ENCODE data around the gene PPP1R14C.
"Not testable (repeated sequence)": the region's sequence is repeated elsewhere in the genome, so short reads cannot be mapped to it uniquely, and the experiment has no call there.

PPP1R14C gene

DNA sequence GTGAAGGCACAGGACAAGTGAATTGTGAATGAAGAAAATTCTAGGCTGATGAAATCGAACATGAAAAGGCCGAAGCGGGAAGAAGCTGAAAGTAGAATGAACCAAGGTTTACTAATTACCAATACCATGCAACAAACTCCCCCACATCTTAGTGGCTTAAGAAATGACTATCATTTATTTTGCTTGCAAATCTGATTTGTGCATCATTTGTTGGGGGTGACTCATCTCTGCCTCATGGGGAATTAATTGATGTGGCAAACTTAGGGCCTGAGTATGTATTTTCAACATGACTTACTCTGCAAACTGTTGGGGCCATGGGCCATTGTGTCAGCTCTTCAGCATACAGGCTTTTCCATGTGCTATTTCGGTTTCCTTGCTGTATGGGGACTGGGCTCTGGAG lies 26.8 kb downstream of the PPP1R14C start:
- peak; percentile 78 to 85 for ATAC-seq

DNA sequence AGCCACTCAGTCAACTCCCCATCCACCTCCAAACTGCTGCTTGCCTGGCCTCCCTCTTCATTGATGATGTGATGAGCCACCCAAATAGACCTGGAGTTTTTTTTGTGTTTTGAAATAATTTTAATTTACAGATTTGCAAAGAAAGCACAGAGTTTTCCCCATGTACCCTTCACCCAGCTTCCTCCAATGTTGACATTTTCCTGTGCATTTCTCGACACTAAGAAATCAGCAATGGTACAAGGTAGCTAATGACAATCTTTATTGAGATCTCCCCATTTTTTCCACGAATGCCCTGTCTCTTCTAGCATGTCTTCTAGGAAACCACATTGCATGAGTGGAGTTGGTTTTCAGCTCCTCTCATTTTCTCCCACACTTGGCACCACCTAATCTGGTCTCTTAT lies 30.1 kb downstream of the PPP1R14C start:
- ATAC-seq: no peak

DNA sequence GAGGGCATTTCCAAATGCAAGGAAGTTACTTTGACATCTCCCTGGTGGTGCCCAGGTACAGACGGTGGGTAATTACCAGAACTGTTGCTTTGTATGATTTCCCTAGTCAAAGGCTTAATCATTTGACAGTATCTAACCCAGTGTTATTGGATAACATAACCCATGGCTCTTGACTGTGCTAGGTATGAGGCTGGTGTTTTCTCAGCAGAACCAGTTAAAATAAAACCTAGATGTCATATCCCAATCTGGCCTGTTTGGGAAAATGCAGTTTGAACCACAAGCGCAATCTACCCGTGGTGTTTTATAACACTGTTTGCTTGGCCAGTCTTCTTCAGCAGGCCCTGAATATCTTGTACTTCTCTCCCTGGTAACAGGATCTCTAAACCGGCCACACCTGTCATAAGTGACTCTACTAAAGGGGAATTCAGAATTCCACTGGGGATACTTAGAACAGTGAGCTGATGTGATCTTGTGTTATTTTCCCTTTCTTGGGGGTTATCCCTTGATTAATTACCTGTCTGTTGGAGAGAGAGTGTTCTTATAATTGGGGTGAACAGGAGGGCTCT lies 32.8 kb downstream of the PPP1R14C start:
- ATAC-seq: no peak

DNA sequence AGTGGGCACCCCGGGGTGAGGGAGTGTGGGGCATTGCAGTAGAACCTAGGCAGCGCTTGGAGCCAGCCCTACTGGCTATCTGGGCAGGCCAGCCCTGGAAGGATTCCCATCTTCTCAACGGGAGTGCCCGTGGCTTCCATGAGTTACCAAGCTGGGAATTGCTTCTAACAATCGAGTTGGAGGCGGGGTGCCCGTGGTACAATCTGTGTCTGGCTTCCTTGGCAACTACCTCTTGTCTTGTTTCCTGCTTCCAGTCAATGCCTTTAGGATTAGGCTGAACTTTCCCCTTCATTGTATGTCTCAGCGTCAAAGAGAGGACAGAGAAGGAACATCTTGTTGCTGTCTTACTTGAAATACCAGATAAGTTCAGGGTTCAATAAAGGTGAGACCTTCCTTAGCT lies 33.3 kb downstream of the PPP1R14C start:
- ATAC-seq: no peak

DNA sequence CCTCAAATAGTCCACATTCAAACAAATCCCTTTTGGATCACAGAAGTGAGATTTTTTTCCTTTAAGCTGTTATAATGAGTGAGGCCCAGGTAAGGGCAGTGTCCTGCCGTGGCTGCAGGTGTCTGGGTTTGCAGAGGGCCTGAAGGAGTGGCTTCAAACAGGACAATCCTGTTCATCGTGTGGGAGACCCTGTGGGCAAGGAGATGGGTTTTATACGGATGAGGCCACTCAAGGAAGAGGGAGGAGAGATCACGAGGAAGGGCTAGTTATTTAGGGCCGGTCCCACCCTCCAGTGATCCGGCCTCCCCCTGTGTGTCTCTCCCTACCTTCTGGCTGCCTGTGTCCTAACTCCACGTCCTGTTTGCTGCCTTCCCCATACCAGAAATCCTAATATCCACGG lies 33.8 kb downstream of the PPP1R14C start:
- no peak for ATAC-seq

DNA sequence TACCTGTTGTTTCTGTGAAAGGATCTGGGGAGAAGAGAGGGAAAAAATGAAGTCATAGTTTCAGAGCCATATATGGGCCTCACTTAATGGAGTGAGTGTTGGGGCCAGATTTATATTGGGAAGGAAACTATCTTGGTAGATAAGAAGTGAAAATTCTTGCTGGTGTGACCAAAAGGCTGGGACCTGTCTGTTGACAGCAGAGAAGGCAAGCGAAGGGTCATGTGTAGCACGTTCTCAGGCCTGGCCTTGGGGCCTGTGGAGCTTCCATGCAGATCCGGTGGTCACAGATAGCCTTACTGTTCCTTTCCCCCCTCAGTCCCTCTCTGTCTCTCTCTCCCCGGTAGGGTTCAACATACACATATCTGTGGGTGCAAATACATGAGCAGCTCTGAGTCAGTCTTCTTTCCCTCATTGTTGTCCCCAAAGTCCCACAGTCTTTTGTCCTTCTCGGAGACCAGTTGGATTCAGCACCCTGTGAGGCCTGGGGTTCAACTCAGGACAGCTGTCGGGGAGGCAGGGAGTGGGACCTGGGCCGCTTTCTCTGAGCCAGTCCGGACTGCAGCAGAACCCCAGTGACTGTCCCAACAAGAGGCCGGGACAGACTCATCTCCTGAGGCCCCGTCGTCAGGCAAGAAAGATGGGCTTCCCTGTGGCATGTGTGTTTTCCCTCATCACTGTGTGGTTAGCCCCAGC lies 34.6 kb downstream of the PPP1R14C start:
- ATAC-seq: no peak

DNA sequence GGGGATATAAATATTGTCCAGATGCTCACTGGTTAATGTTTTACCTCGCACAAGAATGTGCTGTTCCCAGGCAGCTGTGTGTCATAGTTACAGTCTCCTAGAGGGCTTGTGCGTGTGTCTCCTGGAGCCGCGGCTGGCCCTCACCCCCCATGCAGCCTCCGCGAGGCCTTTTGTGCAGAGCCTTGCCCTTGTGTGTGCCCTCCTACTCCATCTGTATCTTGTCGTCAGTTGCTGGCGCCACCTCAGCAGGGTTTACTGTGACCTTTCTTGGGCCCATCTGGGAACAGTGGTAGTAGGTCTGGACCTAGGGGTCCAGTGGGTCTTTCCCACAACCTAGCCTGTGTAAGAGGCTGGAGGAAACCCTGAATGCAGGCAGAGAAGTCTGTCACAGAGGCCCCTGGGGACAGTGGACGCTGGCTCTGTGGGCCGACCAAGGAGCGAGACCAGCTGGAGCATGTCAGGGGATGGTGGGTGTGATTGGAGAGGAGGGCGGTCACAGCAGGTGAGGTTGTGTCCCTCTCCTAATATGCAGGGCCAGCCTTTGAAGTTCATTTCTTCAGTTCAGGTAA lies 35.2 kb downstream of the PPP1R14C start:
- ATAC-seq: no peak

DNA sequence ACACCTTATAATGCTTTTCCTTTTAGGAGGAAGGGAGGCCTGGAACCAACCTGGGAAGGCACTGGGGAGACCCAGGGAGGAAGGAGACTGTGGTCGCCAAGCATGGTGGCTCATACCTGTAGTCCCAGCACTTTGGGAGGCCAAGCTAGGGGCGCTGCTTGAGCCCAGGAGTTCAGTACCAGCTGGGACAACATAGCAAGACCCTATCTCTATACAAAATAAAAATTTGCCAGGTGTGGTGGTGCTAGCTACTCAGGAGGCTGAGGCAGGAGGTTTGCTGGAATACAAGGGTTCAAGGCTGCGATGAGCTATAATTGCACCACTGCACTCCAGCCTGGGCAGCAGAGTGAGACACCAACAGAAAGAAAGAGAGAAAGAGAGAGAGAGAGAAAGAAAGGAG lies 36.2 kb downstream of the PPP1R14C start:
- ATAC-seq: no peak

DNA sequence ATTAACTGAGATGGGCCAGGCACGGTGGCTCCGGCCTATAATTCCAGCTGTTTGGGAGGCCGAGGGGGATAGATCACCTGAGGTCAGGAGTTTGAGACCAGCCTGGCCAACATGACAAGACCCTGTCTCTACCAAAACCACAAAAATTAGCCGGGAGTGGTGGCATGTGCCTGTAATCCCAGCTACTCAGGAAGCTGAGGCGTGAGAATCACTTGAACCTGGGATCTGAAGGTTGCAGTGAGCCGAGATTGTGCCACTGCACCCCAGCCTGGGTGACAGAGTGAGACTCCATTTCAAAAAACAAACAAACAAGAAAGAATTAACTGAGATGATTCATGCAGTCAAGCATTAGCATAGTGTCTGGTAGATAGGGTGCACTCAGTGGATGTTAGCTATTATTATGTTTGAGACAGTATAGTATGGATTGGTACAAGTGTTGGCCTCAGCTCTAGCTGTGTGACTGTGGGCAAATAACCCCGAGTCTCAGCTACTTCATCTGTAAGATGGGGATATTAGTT lies 37.1 kb downstream of the PPP1R14C start:
- not testable (repeated sequence) for ATAC-seq

DNA sequence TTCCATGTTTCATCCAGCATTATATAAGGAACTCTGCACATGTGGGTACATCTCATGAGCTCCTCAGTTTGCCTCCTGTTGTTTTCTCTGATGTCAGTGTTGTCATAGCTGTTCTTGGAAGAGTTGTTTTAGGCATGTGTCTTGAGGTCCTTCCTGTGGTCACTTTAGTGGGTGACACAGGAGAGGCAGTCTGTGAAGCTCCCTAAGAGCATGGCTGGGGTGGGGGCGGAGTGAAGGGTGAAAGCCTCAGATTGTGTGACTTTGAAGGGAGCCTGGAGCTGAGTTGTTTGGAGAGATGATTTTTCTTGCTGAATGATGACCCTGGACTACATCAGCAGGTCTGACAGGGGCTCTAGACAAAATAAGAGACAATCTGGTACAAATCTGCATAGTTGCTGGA lies 37.7 kb downstream of the PPP1R14C start:
- peak in 1 of 2 donors; percentile 10 for ATAC-seq

DNA sequence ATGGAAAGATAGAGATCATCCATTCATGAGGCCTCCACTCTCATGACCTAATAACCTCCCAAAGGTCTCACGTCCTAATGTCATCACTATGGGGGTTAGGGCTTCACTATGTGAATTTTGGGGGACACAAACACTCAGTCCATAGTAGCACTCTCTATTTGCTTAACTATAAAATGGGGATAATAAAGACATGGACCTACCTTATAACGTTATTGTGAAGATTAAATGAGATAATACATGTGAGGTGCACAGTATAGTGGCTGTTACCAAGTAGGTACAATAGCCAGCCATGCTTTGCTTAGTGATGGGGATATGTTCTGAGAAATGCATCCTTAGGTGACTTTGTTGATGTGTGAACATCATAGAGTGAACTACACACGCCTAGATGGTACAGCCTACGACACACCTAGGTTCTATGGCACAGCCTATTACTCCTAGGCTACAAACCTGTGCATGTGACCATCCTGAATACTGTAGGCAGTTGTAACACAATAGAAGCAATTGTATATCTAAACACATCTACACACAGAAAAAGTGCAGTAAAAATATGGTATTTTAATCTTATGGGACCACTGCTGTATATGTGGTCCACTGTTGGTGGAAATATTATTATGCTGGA lies 39.7 kb downstream of the PPP1R14C start:
- no peak for ATAC-seq

DNA sequence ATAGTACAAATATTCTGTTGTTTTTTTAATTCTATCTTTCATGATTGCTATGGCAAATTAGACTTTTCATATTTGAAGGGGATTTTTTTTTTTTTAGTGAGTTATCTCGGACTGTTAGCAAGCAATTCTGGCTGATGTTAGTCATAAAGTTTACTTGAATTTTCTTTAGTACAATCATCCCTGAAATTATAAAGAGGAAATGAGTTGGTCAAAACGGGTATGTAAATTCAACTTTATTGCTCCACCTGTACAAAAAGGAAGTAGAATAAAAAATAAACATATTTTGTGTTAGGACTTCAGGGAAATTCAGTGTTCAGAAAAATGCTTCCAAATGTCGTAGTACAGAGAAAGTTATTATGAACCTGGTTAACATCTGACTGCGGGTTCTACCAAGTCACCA lies 40.3 kb downstream of the PPP1R14C start:
- ATAC-seq: no peak

DNA sequence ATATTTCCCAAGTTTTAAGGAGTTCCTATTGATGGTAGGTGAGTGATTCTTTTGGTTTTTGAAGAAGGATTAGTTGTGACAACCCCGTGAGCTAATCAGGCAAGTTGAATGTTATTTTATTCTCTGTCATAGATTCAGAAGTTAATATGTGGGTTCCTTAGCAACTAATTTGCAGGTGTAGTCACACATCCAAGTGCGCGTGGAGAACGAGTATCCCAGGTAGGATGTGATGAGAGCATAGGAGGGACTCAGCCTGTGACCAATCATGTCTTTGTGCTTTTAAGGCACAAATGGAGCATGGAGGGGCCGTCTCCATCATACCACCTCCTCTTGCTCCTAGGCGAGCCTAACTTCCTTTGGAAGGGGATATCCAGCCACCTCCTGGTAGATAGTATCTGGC lies 41.1 kb downstream of the PPP1R14C start:
- no peak for ATAC-seq

DNA sequence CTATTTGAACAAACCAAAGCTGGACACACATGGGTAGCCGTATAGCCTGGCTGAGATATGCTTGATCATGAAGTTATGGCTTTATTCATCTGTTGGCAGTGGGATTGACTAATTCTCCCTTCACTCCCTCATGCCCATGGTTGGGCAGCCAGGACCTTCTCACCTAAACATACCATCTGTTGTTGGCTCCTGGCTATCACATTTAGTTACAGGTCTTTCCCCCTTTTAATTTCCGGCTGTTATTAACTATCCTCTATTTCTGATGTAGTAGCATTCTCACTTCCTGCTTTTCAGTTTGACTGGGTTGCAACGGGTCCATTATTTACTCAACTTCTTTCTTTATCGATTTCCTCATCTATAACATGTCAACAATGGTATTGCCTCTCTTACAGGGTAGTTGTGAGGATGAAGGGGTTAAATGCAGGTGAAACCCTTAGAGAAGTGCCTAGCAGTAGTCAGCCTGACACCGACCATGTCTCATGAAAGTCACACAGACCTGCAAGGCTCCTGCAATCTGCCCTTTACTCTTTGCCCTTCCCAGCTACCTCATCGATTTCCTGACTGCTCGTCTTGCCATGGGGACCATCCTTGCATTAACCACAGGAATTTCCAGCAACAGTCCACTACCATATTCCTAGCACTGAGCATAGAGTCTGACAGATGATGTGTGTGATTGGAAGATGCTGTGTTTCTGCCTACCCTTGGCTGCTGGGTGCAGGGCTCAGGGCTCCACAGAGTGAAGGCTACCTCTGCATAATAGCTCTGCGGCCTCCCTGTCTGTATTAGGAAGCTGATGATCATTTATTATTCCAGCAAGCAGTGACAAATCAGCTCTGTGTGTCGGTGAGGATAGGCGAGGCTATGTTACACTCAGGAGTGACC lies 42.2 kb downstream of the PPP1R14C start:
- ATAC-seq: no peak

DNA sequence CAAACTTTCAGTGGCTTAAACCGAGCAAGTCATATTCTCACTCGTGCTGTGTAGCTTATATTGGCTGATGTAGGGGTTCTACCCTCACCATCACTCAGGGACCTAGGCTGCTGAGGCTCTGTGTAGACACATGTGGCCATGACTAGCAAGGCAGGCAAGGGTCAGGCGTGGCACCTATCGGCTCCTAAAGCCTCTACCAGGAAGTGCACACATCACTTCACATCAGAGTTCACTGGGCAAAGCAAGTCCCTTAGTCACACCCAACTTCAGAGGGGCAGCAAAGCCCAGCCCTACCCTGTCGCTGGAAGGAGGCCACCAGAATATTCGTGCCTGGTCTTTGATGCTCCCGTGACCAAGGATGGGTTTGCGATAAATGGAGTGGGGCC lies 42.9 kb downstream of the PPP1R14C start:
- ATAC-seq: no peak

DNA sequence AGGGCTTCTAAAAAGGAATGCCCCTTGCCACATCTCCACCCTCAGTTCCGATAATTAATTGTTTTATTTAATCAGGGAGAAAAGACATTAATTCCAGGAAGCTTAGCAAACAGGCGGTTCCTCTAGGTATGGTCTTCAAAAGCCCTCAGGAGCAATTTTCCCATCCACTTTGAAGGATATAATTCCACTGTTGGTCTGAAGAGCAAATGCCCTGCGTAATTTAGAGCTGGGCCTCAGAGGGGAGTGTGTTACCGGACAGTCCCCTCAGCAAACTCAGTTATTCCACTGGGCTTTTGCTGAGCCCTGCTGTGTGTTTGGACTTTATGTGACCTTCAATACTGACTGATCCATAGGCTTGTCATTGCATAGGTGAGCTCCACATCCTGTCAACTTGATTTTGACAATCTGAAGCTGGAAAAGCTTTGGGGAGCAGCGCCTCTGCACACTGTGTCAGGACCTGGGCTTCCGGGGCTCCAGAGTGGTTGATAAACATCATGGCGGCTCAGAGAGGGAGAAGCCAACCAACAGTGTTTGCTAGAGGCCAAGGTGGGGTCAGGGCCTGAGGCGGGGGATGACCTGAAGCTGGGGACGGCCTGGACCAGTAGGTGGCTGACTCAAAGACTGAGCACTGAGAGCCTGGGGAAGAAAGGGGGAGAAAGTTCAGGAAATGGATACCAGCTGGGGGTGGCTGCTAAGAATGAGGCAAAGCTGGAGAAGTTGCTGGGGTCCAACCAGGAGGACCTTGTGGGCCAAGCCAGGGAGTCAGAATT lies 43.5 kb downstream of the PPP1R14C start:
- ATAC-seq: no peak

DNA sequence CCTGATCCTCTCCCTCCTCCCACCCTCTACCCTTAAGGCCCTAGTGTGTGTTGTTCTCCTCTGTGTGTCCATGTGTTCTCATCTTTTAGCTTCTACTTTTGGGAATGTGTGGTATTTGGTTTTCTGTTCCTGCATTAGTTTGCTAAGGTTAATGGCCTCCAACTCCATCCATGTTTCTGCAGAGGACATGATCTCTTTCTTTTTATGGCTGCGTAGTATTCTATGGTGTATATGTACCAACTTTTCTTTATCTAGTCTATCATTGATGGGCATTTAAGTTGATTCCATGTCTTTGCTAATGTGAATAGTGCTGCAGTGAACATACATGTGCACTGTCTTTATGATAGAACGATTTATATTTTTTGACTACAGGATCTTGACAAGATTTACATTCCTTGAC lies 44.6 kb downstream of the PPP1R14C start:
- not testable (repeated sequence) for ATAC-seq

DNA sequence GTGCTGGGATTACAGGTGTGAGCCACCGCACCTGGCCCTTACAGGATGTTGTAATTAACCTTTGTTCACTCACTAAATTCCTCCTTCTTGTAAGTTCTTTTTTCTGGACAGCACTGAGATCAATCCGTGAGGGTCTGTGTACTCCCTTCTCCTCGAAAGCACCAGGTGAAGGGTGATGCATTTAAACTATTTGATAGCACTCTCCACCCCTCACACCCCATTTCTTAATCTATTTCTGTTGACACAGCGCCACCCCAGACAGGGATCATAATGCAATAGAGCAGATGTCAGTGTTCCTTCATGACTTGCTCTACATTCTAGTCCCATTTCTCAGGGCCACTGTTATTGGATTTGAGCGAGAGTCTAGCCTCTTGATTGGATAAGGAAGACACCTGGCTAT lies 46.3 kb downstream of the PPP1R14C start:
- no peak for ATAC-seq

DNA sequence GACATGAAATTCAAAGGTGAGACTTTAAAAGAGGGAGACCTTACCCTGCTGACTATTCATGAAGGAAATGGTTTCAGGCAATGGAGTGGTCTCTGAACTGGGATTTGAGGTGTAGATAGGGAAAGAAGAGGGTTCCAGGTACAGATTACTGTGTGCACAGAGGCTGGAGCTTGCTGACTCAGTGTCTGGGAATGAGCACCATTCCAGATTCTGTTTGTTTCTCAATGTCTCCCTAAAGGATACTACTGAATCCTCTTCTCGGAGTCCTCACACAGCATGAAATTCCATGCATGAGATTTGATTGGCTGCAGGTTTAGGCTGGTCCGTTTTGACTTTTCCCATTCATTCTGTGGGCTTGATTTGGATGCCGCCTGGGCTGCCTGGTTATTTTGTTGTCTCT lies 49.0 kb downstream of the PPP1R14C start:
- ATAC-seq: no peak

DNA sequence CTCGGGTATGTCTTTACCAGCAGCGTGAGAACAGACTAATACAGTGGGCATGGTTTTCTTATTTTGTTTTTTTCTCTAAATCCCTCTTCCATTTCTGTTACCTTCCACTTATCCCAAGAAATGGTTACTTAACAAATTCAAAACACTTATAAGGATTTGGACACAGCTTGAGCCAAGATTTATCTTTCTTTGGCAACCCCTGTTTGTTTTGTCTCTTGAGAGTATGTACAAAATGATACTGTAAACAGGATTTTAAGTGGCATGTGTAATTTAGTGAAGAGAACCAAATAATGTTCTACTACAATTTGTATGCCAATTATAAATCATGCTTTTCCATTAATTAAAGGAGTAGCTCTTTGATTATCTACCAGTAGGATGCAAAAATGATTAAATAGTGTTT lies 51.4 kb downstream of the PPP1R14C start:
- no peak for ATAC-seq

DNA sequence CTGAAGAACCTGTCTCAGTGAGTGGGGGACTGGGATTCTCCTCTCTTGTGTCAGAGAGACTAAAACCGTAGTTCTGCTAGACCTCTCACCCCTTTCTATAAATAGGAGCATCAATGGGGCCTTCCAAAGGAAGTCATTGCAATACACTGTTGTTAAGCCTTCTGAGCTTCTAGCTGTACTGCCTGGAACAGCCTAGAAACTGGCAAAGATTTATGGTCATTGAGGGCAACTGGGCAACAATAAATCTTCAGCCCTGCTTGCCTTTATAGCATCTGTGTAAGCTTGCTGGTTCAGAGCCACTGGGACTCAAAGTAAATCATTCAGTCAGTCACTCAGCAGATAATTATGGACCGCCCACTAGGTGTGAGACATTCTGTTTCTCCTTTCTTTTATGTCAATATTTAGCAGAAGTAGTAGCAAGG lies 53.2 kb downstream of the PPP1R14C start:
- no peak for ATAC-seq
